Eye (tissue), 1 donor: ENCODE measurements around the gene TPM4.

ENCODE experiments used
- DNase-seq: peaks from one replicate; pipeline ENCODE4 v3.0.0-alpha.2; 2015

Gene TPM4

DNA sequence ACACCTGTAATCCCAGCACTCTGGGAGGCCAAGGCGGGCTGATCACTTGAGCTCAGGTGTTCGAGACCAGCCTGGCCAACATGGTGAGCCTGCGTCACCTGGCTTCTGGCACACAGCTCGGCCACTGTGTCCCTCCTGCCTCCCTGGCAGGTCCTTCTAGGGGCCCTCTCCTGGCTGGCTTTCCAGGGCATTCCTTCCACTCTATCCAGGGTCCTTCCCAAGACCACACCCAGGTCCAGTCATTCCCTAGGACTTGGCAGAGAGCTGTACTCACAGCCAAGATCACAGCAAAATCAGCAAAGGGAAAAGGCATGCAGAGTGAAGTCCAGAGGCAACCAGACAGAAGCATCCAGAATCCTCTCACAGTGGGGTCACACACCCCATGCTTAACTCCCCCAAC is 57.5 kb downstream of the TPM4 start:
- DNase-seq, result no peak

- no peak for DNase-seq
These were observed 58.2 kb downstream of the TPM4 start for GRCh38 chr19:16134510-16134909.

GRCh38 chr19:16135430-16136127 is 59.3 kb downstream of the TPM4 start:
- DNase-seq, result no peak

- no peak for DNase-seq
These were observed 60.1 kb downstream of the TPM4 start for GRCh38 chr19:16136185-16136999.

GRCh38 chr19:16139752-16140151 is 63.5 kb downstream of the TPM4 start:
- no peak for DNase-seq

GRCh38 chr19:16141043-16141442 is 64.7 kb downstream of the TPM4 start:
- no peak for DNase-seq

- DNase-seq, result no peak
These were observed 65.8 kb downstream of the TPM4 start for GRCh38 chr19:16142032-16142580.

DNA sequence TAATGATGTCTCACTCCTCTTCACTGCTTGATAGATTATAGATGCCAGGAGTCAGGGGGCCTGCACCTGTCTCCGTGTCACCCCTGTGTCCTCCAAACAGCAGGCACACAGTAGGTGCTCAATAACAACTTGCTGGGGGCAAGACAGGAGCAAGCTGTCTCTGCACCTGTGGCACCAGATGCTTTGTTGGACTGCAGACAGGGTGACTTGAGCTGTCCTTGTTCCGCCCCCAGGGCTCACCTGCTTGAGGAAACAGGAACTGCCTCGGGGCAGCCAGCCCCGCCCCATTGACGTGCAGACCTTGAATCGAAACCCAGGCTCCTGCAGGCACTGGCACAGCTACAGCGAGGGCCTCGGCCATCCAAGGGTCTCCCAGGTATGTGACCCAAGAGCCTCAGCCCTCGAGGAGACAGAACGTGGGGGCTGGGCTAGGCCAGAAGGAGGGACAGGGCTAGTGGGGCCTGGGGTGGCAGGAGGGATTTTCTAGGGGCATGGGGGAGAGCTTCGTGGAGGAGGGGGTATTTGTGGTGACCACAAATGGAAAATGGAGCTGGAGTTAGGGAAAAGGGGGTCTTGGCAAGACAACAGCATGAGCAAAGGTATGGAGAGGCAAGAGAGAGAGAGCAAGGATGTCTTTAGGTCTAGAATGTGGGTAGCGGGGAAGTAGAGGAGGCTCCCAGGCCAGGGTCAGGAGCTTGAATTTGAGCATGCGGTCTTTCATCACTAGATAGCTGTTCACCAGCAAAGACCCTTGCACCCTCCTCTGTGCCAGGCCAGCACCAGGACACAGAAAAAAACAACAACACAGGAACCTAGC is 67.3 kb downstream of the TPM4 start, which contains the start of gene HSH2D:
Gene HSH2D, plus strand, starts transcription at position 287 of the 817 bp plus-strand sequence. CDS start 5,066 bp downstream, outside the sequence.
- DNase-seq, result no peak

- no peak for DNase-seq
These were observed 67.9 kb downstream of the TPM4 start for GRCh38 chr19:16144216-16144581.

DNA sequence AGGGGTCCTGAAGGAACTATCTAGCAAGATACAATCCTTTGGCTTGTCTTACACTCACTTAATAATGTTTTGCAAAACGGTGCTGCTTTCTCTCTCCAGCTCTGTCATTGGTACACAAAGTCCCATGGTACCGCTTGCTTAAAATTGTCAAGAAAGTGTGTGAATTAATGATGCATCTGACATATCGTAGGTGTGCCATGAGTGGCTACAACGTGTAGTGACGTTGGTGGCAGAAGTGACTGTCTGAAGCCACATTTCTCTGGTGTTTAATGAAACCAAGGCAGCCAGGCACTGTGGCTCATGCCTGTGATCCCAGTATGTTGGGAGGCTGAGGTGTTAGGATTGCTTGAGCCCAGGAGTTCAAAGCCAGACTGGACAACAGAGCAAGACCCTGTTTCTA is 69.8 kb downstream of the TPM4 start:
- DNase-seq, result no peak

GRCh38 chr19:16148443-16149229 is 72.3 kb downstream of the TPM4 start:
- no peak for DNase-seq
